Neuron (in vitro differentiated cells): Measurements from ENCODE around the gene LITAFD.

Source experiments
- H2AFZ ChIP-seq: one replicate; pipeline ENCODE4 v1.6.1; 2013; ENCODE audit warnings: low read depth, mild to moderate bottlenecking, inconsistent platforms, low read length, moderate library complexity
- H3K27me3 ChIP-seq: one replicate; pipeline ENCODE4 v1.6.1; 2013; ENCODE audit warnings: low read length; ENCODE audit not compliant: insufficient read depth
- H3K36me3 ChIP-seq: one replicate; pipeline ENCODE4 v1.6.1; 2013; ENCODE audit warnings: low read length; ENCODE audit not compliant: insufficient read depth
- H3K4me1 ChIP-seq: one replicate; pipeline ENCODE4 v1.6.1; 2013; ENCODE audit warnings: low read length; ENCODE audit not compliant: insufficient read depth
- H3K4me3 ChIP-seq: 2 replicates; pipeline ENCODE4 v1.5.1; 2013; ENCODE audit warnings: mild to moderate bottlenecking, low read length, moderate library complexity
- H3K9me3 ChIP-seq: one replicate; pipeline ENCODE4 v1.6.1; 2013; ENCODE audit warnings: low read length

Gene LITAFD

GRCh38 chr16:8901320-8901861 is 19.2 kb downstream of the LITAFD start:
- Histone ChIP-seq H3K4me3 (no peak overlapping the region), H3K4me1 (no peaks in the 10 kb centered on the region), H3K27me3 (no peaks in the 10 kb centered on the region), H3K9me3 (no peaks in the 10 kb centered on the region), H3K36me3 (peaks cover 94% of the 10 kb centered on the region), H2AFZ (no peak overlapping the region)

- Histone ChIP-seq H3K9me3 (no peaks in the 10 kb centered on the region), H3K4me1 (no peaks in the 10 kb centered on the region), H3K4me3 (no peak overlapping the region), H3K36me3 (peaks cover 91% of the 10 kb centered on the region), H2AFZ (no peak overlapping the region), H3K27me3 (no peaks in the 10 kb centered on the region)
Observed at GRCh38 chr16:8903004-8903403, 20.9 kb downstream of the LITAFD start.

DNA sequence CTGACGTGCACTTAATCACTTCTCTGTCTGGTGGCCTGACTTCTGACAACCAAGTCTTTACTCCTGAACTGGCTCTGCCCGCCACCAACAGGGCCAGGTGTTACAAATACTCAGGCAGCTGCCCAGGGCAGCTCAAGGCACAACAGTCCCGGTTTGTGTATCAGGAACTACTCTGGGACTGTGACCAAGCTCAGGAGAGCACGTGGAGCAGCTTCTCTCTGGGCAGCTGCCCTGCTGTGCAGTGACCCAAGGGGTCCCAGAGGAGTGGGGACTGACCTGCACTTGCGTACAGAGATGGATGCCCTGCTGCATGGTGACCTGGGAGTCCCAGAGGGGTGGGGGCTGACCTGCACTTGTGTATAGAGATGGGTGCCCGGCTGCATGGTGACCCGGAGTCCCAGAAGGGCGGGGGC is 21.9 kb downstream of the LITAFD start:
- H3K4me3 ChIP-seq: no peak overlapping the region
- no peaks in the 10 kb centered on the region for H3K4me1 ChIP-seq
- no peaks in the 10 kb centered on the region for H3K27me3 ChIP-seq
- H3K9me3 ChIP-seq: no peaks in the 10 kb centered on the region
- H2AFZ ChIP-seq: no peak overlapping the region
- peaks cover 91% of the 10 kb centered on the region for H3K36me3 ChIP-seq

- H3K27me3 ChIP-seq: no peaks in the 10 kb centered on the region
- peaks cover 89% of the 10 kb centered on the region for H3K36me3 ChIP-seq
- no peak overlapping the region for H3K4me3 ChIP-seq
- H3K9me3 ChIP-seq: no peaks in the 10 kb centered on the region
- no peaks in the 10 kb centered on the region for H3K4me1 ChIP-seq
- H2AFZ ChIP-seq: no peak overlapping the region
Observed at GRCh38 chr16:8905168-8905762, 23.1 kb downstream of the LITAFD start.

- no peaks in the 10 kb centered on the region for H3K4me1 ChIP-seq
- H2AFZ ChIP-seq: no peak overlapping the region
- no peak overlapping the region for H3K4me3 ChIP-seq
- peaks cover 88% of the 10 kb centered on the region for H3K36me3 ChIP-seq
- H3K27me3 ChIP-seq: no peaks in the 10 kb centered on the region
- H3K9me3 ChIP-seq: no peaks in the 10 kb centered on the region
Observed at GRCh38 chr16:8905795-8906591, 23.8 kb downstream of the LITAFD start.

GRCh38 chr16:8907096-8907495 is 24.9 kb downstream of the LITAFD start:
- Histone ChIP-seq H3K9me3 (no peaks in the 10 kb centered on the region), H3K4me3 (no peak overlapping the region), H3K36me3 (peaks cover 87% of the 10 kb centered on the region), H3K27me3 (no peaks in the 10 kb centered on the region), H2AFZ (no peak overlapping the region), H3K4me1 (no peaks in the 10 kb centered on the region)

- Histone ChIP-seq H3K4me3 (no peak overlapping the region), H2AFZ (no peak overlapping the region), H3K4me1 (no peaks in the 10 kb centered on the region), H3K27me3 (no peaks in the 10 kb centered on the region), H3K36me3 (peaks cover 83% of the 10 kb centered on the region), H3K9me3 (no peaks in the 10 kb centered on the region)
Observed at GRCh38 chr16:8908810-8909468, 26.8 kb downstream of the LITAFD start.

DNA sequence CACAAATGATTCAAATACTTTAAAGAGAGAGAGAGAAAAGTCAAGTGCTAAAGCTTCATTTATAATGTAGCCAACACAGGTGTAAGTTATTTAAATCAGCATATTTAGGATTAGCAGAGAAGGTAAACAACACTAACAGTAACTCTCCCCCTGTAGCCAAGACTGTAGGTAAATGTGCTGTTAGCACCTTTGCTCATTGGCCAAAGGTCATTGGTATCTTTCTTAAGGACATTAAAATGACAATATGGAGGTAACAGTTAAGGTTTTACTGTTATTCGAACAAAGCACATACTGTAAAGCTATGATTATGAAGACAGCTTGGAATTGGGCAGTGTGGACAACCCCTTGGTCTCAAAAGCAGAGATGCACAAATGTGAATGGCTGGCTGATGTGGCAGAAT is 28.7 kb downstream of the LITAFD start:
- Histone ChIP-seq H3K9me3 (no peaks in the 10 kb centered on the region), H3K4me3 (no peak overlapping the region), H3K27me3 (no peaks in the 10 kb centered on the region)

DNA sequence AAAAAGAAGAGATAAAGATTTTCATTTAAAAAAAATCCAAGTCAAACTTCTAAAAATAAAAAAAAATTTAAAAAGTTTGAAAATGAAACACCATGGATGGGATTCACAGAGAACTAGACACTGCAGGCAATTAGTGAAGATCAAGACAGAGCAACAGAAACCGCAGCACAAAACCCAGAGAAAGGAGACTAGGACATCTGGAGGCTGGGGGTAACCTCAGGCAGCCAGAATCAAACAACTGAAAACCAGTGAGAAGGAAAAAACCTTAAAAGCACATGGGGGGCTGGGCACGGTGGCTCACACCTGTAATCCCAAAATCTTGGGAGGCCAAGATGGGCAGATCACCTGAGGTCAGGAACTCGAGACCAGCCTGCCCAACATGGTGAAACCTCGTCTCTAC is 30.6 kb downstream of the LITAFD start:
- Histone ChIP-seq H3K36me3 (peaks cover 88% of the 10 kb centered on the region), H2AFZ (no peak overlapping the region), H3K4me1 (no peaks in the 10 kb centered on the region), H3K27me3 (no peaks in the 10 kb centered on the region), H3K4me3 (no peak overlapping the region), H3K9me3 (no peaks in the 10 kb centered on the region)

More for the DNA sequence above, 28.7 kb downstream of the LITAFD start:
- peaks cover 86% of the 10 kb centered on the region for H3K36me3 ChIP-seq
- H2AFZ ChIP-seq: no peak overlapping the region
- no peaks in the 10 kb centered on the region for H3K4me1 ChIP-seq

GRCh38 chr16:8914098-8914497 is 31.9 kb downstream of the LITAFD start:
- Histone ChIP-seq H3K4me3 (no peak overlapping the region), H2AFZ (no peak overlapping the region), H3K4me1 (no peaks in the 10 kb centered on the region), H3K27me3 (no peaks in the 10 kb centered on the region), H3K36me3 (peaks cover 86% of the 10 kb centered on the region), H3K9me3 (no peaks in the 10 kb centered on the region)

DNA sequence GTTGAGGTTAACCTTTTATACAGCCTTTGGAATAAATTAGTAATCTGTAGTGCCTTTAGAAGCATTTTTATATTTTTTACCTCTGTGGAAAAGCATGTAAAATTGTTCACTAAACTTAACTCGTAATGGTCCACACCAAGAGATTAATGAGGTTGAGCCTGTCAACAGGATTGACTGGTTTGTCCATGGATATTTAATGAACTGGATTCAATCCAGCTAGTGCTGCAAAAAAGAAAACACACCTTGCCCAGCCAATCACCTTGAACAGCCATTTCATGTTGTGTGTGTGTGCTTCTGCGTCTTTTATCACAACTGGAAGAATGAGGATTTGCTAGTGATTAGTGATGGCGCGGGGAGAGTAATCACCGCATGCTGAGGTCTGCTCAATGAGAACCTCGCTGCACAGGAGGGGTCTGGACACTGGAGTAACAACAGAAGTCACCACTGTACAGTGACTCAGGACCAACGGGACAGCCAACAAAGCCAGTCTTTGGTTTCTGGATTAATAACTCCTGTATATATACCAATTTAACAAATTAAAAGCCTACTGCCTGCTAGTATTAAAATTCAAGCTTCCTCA is 33.7 kb downstream of the LITAFD start:
- H3K27me3 ChIP-seq: no peaks in the 10 kb centered on the region
- H3K4me1 ChIP-seq: peaks cover 8% of the 10 kb centered on the region
- H3K36me3 ChIP-seq: peaks cover 89% of the 10 kb centered on the region

DNA sequence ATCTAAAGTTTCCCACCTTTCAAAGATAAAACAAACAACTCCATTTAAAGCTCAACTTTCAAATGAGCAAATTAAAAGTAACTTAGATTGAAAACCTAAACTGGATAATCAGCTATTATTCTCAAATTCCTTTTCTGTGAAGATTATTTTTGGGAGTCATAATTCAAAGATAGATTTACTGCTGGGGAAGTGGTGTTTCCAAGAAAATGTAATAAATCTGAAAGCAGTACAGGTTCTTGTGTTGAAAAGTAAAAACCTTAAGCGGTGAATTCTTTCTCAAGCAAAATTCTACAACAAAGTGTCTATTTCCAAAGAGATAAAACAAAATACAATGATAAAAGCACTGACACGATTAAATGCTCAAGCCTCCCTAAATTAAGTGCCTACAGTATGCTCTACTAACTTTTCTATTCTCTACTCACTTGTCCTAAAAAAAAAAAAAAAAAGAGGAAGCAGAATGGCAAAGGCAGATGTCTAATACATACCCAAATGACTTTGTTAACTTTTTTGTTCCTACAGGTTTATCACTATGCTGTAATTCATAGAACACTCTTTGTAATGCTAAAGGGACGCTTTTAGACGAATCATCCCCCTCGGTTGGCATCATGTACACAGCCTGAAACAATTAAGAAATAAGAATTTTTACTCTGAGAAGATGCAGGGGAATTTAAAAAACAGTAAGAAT is 34.5 kb downstream of the LITAFD start:
- Histone ChIP-seq H2AFZ (no peak overlapping the region), H3K4me3 (no peak overlapping the region), H3K27me3 (no peaks in the 10 kb centered on the region), H3K4me1 (peaks cover 12% of the 10 kb centered on the region), H3K9me3 (no peaks in the 10 kb centered on the region), H3K36me3 (peaks cover 89% of the 10 kb centered on the region)

More for the DNA sequence above, 33.7 kb downstream of the LITAFD start:
- no peak overlapping the region for H2AFZ ChIP-seq
- no peaks in the 10 kb centered on the region for H3K9me3 ChIP-seq
- H3K4me3 ChIP-seq: no peak overlapping the region
